HepG2 (cell line): ENCODE measurements around the gene PIP5KL1. TPM values are rescaled to one million over a fixed set of nuclear protein-coding genes. Genes with fewer than 3 reads are reported as not detected.

ENCODE experiments used
- ATAC-seq: fragments of 200-7000 bp; cut with Tn5 transposase; 3 replicates; pipeline ENCODE4 v1.9.1; 2020; ENCODE audit warnings: mild to moderate bottlenecking, moderate library complexity
- BruUV-seq: library from RNA; stranded (reverse); fragments of 400-500 nt; replicated peaks from 2 replicates; lab custom pipeline; 2021; lab: Mats Ljungman, UMichigan
- CTCF ChIA-PET: fragments of 300-600 bp; formaldehyde crosslinking; extraction: SDS; loops from one replicate; lab custom pipeline; 2021; ENCODE audit warnings: low total read pairs, inconsistent platforms, low intra/inter-chr PET ratio; lab: Yijun Ruan, JAX
- POLR2A ChIA-PET: fragments of 350-600 bp; sonication (Branson Sonifier 250); formaldehyde crosslinking; loops from one replicate; lab custom pipeline; 2020; ENCODE audit warnings: antibody characterized with exemption, inconsistent platforms; lab: Yijun Ruan, JAX
- DNase-seq: peaks from one replicate; pipeline ENCODE4 v3.0.0-alpha.2; 2015; ENCODE audit warnings: low spot score
- FAIRE-seq: peaks from 3 replicates; lab custom pipeline; 2011; peaks lifted over from hg19 to GRCh38; lab: Jason Lieb, UNC
- H2AFZ ChIP-seq: one replicate; pipeline ENCODE4 v1.6.1; 2011; ENCODE audit warnings: low read length, inconsistent platforms
- H3K27ac ChIP-seq: fragments of 300-600 bp; 3 replicates; pipeline ENCODE4 v1.8.0; 2011; ENCODE audit warnings: mixed run types, mild to moderate bottlenecking, mixed read lengths, low read length, inconsistent platforms; ENCODE audit not compliant: insufficient read depth; ENCODE audit errors: extremely low read length
- H3K27me3 ChIP-seq, 2 experiments: fragments of 200-600 bp in 1 of 2; 2 replicates in 1 of 2; 3 replicates in 1 of 2; pipeline versions ENCODE4 v1.6.0 to v1.8.0; 2011; ENCODE audit warnings: low read length in 2 of 2, mild to moderate bottlenecking in 2 of 2, moderate library complexity in 2 of 2, inconsistent platforms in 1 of 2; ENCODE audit not compliant: insufficient read depth in 2 of 2, control insufficient read depth in 1 of 2
- H3K36me3 ChIP-seq, 2 experiments: fragments of 200-600 bp in 1 of 2; replicated peaks in 1 of 2; 2 replicates in 1 of 2; 3 replicates in 1 of 2; pipeline versions ENCODE4 v1.5.1 to v1.8.0; 2011; ENCODE audit warnings: low read length in 2 of 2, inconsistent platforms in 1 of 2; ENCODE audit not compliant: insufficient read depth in 2 of 2, control insufficient read depth in 1 of 2
- H3K4me1 ChIP-seq: 2 replicates; pipeline ENCODE4 v1.5.1; 2012; ENCODE audit warnings: low read length, inconsistent platforms; ENCODE audit not compliant: insufficient read depth
- H3K4me2 ChIP-seq: 2 replicates; pipeline ENCODE4 v1.6.0; 2011; ENCODE audit warnings: low read depth, low read length, inconsistent platforms
- H3K4me3 ChIP-seq, 3 experiments: fragments of 200-600 bp in 1 of 3; sonication (generic), shearing (Covaris generic) in 1 of 3; replicated peaks in 1 of 3; 2 replicates each; pipeline ENCODE4 v1.5.1; 2011 to 2016; ENCODE audit warnings: low read length in 3 of 3, inconsistent platforms in 2 of 3, low read depth in 2 of 3, mild to moderate bottlenecking in 2 of 3, control low read depth in 1 of 3, mixed read lengths in 1 of 3; ENCODE audit not compliant: insufficient read depth in 1 of 3
- H3K79me2 ChIP-seq: one replicate; pipeline ENCODE4 v1.6.1; 2011; ENCODE audit warnings: low read length, inconsistent platforms; ENCODE audit not compliant: insufficient read depth
- H3K9ac ChIP-seq: 2 replicates; pipeline ENCODE4 v1.6.0; 2011; ENCODE audit warnings: mild to moderate bottlenecking, low read depth, low read length, inconsistent platforms; ENCODE audit not compliant: insufficient read depth
- H3K9me3 ChIP-seq: 2 replicates; pipeline ENCODE4 v1.5.1; 2012; ENCODE audit warnings: mild to moderate bottlenecking, low read length
- H4K20me1 ChIP-seq: 2 replicates; pipeline ENCODE4 v1.6.0; 2011; ENCODE audit warnings: inconsistent platforms, mild to moderate bottlenecking, low read length, moderate library complexity; ENCODE audit not compliant: insufficient read depth
- FOSL1 ChIP-seq: sonication (generic); formaldehyde crosslinking; IDR thresholded peaks from 2 replicates; pipeline ENCODE4 v1.9.0; 2021; ENCODE audit warnings: missing genetic modification reagents, borderline replicate concordance
- MBD4 ChIP-seq: IDR thresholded peaks from 2 replicates; pipeline ENCODE4 v1.6.1; 2012; ENCODE audit warnings: low read length, inconsistent platforms, borderline replicate concordance
- PHF21A ChIP-seq: sonication (generic); formaldehyde crosslinking; IDR thresholded peaks from 2 replicates; pipeline ENCODE4 v1.5.0; 2020; ENCODE audit warnings: mild to moderate bottlenecking, missing genetic modification reagents
- TGIF2 ChIP-seq: IDR thresholded peaks from 2 replicates; pipeline ENCODE4 v1.6.1; 2016; ENCODE audit warnings: control low read depth, missing compliant biosample characterization
- THAP7 ChIP-seq: sonication (generic); formaldehyde crosslinking; IDR thresholded peaks from 2 replicates; pipeline ENCODE4 v1.8.1; 2023; ENCODE audit warnings: mild to moderate bottlenecking, missing genetic modification reagents
- ZZZ3 ChIP-seq: sonication (generic); formaldehyde crosslinking; IDR thresholded peaks from 2 replicates; pipeline ENCODE4 v1.4.0; 2020; ENCODE audit warnings: missing genetic modification reagents, mild to moderate bottlenecking, borderline replicate concordance
- WGBS: methylation state at CpG from one replicate; pipeline ENCODE4 v1.1.6; 2017; ENCODE audit warnings: low lambda C conversion rate; 5-methylcytosine and 5-hydroxymethylcytosine counted together
- in situ Hi-C: cut with HindIII; loops from 2 replicates; pipeline ENCODE4 v1.10.0; 2017; ENCODE audit warnings: low pct_unique_long_range_greater_than_20kb; ENCODE audit not compliant: extremely low pct_ligation_motif_present
- intact Hi-C: fragments of 100-400 bp; cut with micrococcal nuclease; formaldehyde crosslinking; loops from one replicate; pipeline ENCODE4 v1.10.0; 2022; ENCODE audit not compliant: unreplicated experiment
- polyA plus RNA-seq, 8 experiments: library from polyadenylated mRNA; depleted of rRNA in 3 of 8; stranded (reverse) in 7 of 8; unstranded in 1 of 8; fragments of >200 nt; fragmentation: Illumina TruSeq in 4 of 8; extraction: Trizol in 4 of 8; gene quantifications; 2 replicates each; pipeline versions ENCODE4 v1.2.1 to v1.2.3, GENCODE V29; 2011 to 2016; ENCODE audit warnings: low read depth in 4 of 8, missing spikeins in 1 of 8, mixed read lengths in 1 of 8; ENCODE audit not compliant: insufficient read depth in 1 of 8
- total RNA-seq, 5 experiments: library from RNA; depleted of rRNA; stranded (reverse); fragments of >200 nt; fragmentation: Illumina TruSeq; extraction: Trizol; gene quantifications; 2 replicates each; pipeline ENCODE4 v1.2.3, GENCODE V29; 2016; ENCODE audit warnings: low read depth in 1 of 5
- TF ChIP-seq, protein P1 (sequence below): sonication (generic); formaldehyde crosslinking; IDR thresholded peaks from 2 replicates; pipeline ENCODE4 v1.4.0; 2020; ENCODE audit warnings: missing genetic modification reagents, borderline replicate concordance
- TF ChIP-seq, protein P2 (sequence below): sonication (generic); formaldehyde crosslinking; IDR thresholded peaks from 2 replicates; pipeline ENCODE4 v1.4.0; 2020; ENCODE audit warnings: missing genetic modification reagents
- TF ChIP-seq, protein P3 (sequence below): sonication (generic); formaldehyde crosslinking; IDR thresholded peaks from 2 replicates; pipeline ENCODE4 v1.4.0; 2020; ENCODE audit warnings: missing genetic modification reagents, low read depth, mild to moderate bottlenecking, borderline replicate concordance

PIP5KL1 gene
- total and polyA plus RNA-seq, 2 of the 13 experiments (the other 11 are each of a cell fraction or from before 2014, with no cell fraction given), result 0.20 to 0.49 TPM

DNA sequence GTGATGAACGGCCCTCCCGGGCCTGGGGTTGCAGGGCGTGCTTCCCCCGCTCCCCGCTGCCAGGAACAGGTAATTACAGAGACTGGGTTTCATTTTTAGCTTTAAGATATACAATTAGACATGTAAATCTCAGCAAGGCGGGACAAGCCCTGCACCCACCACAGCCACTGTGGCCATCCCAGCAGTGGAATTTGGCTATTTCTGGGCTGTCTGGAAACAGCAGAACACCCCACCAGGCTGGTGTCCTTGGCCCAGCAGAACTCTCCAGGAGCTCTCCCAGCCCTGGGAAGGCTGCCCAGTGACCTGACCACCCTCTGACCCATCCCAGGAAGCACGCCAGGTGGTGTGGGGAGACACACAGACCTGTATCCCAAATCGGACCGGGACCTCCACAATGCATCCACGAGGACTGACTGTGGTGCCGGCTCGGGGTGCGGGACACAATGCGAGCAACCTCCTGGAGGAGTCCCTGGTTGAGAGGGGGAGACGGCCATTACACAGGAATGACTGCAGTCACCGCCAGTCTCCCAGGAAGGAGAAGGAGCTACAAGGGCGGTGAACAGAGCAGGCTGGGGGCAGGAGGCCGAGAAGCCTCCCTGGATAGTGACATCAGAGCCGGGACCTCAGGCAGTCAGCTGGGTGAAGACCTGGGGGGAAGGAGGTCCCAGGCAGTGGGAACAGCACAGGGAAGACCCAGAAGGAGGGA lies 32.9 kb upstream of the PIP5KL1 start:
- Histone ChIP-seq H4K20me1 (no peaks in the 10 kb centered on the region), H3K27ac (no peak overlapping the region), H3K79me2 (peaks cover 87% of the 10 kb centered on the region), H3K27me3 (no peaks in the 10 kb centered on the region), H3K4me2 (no peak overlapping the region), H3K9ac (no peak overlapping the region), H2AFZ (no peak overlapping the region), H3K36me3 (peaks cover 1 to 9% of the 10 kb centered on the region in 2 experiments; a peak in 3 of 5 replicates), H3K4me1 (peaks cover 73% of the 10 kb centered on the region), H3K9me3 (no peaks in the 10 kb centered on the region), H3K4me3 (no peak overlapping the region)
- in situ Hi-C loops (no loop called here), intact Hi-C loops (no loop called here)
- TF ChIP-seq TGIF2 (CRISPR knock-in tag) (no peak), FOSL1 (no peak)
- BruUV-seq, result no TSS peak
- FAIRE-seq (no peak), ATAC-seq (no peak), DNase-seq (no peak)
- ChIA-PET CTCF (no interaction called here), POLR2A (interaction anchor here (1.2 to 3.3 kb wide), 2 partner anchors 8 to 13 kb away, joined by 5 to 9 read pairs; no protein-coding TSS in a partner anchor)
- WGBS, result 90% methylated on average over 18 of the region's 19 CpGs

DNA sequence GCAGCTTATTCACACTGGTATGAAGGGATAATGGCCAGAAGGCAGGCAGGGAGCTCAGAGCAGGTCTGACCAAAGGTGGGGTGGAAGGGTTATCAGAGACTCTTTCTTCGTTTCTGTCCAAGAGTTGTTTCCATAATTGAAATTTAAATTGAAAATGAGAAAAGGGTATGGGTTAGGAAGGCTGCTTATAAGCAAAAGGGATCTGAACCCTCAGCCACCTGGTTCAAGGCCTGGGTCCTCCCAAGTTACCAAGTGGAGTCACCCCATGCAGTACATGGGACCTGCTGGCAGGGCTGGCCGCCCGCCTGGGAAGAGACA lies 32.4 kb upstream of the PIP5KL1 start:
- H3K27me3 ChIP-seq, result no peaks in the 10 kb centered on the region
- H2AFZ ChIP-seq, result no peak overlapping the region
- in situ Hi-C loops, result no loop called here
- ChIA-PET CTCF (no interaction called here), POLR2A (interaction anchor here (1.2 to 3.3 kb wide), 2 partner anchors 8 to 12 kb away, joined by 5 to 9 read pairs; no protein-coding TSS in a partner anchor)
- no TSS peak for BruUV-seq
- H4K20me1 ChIP-seq, result no peaks in the 10 kb centered on the region
- H3K36me3 ChIP-seq, result peaks cover 1 to 9% of the 10 kb centered on the region in 2 experiments; a peak in 3 of 5 replicates
- FAIRE-seq, result no peak
- no peak overlapping the region for H3K27ac ChIP-seq
- 95% methylated on average over 3 of the region's 3 CpGs for WGBS
- DNase-seq, result no peak
- H3K4me2 ChIP-seq, result no peak overlapping the region
- H3K9ac ChIP-seq, result no peak overlapping the region
- no peak for ATAC-seq
- no peak overlapping the region for H3K4me3 ChIP-seq
- peaks cover 68% of the 10 kb centered on the region for H3K4me1 ChIP-seq
- intact Hi-C loops, result no loop called here
- H3K79me2 ChIP-seq, result peaks cover 86% of the 10 kb centered on the region
- no peaks in the 10 kb centered on the region for H3K9me3 ChIP-seq
- TF ChIP-seq ZZZ3 (CRISPR knock-in tag), result no peak
- no peak for TF ChIP-seq THAP7
- TF ChIP-seq, protein P1, sequence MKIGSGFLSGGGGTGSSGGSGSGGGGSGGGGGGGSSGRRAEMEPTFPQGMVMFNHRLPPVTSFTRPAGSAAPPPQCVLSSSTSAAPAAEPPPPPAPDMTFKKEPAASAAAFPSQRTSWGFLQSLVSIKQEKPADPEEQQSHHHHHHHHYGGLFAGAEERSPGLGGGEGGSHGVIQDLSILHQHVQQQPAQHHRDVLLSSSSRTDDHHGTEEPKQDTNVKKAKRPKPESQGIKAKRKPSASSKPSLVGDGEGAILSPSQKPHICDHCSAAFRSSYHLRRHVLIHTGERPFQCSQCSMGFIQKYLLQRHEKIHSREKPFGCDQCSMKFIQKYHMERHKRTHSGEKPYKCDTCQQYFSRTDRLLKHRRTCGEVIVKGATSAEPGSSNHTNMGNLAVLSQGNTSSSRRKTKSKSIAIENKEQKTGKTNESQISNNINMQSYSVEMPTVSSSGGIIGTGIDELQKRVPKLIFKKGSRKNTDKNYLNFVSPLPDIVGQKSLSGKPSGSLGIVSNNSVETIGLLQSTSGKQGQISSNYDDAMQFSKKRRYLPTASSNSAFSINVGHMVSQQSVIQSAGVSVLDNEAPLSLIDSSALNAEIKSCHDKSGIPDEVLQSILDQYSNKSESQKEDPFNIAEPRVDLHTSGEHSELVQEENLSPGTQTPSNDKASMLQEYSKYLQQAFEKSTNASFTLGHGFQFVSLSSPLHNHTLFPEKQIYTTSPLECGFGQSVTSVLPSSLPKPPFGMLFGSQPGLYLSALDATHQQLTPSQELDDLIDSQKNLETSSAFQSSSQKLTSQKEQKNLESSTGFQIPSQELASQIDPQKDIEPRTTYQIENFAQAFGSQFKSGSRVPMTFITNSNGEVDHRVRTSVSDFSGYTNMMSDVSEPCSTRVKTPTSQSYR, result no peak
- no peak for TF ChIP-seq MBD4
- TF ChIP-seq, protein P2, sequence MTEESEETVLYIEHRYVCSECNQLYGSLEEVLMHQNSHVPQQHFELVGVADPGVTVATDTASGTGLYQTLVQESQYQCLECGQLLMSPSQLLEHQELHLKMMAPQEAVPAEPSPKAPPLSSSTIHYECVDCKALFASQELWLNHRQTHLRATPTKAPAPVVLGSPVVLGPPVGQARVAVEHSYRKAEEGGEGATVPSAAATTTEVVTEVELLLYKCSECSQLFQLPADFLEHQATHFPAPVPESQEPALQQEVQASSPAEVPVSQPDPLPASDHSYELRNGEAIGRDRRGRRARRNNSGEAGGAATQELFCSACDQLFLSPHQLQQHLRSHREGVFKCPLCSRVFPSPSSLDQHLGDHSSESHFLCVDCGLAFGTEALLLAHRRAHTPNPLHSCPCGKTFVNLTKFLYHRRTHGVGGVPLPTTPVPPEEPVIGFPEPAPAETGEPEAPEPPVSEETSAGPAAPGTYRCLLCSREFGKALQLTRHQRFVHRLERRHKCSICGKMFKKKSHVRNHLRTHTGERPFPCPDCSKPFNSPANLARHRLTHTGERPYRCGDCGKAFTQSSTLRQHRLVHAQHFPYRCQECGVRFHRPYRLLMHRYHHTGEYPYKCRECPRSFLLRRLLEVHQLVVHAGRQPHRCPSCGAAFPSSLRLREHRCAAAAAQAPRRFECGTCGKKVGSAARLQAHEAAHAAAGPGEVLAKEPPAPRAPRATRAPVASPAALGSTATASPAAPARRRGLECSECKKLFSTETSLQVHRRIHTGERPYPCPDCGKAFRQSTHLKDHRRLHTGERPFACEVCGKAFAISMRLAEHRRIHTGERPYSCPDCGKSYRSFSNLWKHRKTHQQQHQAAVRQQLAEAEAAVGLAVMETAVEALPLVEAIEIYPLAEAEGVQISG (CRISPR knock-in tag), result no peak
- no peak for TF ChIP-seq PHF21A (CRISPR knock-in tag)
- TF ChIP-seq, protein P3, sequence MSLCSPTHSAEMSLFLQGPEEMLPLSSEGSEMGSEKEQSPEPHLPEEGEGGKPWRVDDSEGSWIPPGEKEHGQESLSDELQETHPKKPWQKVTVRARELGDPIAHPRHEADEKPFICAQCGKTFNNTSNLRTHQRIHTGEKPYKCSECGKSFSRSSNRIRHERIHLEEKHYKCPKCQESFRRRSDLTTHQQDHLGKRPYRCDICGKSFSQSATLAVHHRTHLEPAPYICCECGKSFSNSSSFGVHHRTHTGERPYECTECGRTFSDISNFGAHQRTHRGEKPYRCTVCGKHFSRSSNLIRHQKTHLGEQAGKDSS, result no peak
